ENCODE results near the gene RDH14.

DNA sequence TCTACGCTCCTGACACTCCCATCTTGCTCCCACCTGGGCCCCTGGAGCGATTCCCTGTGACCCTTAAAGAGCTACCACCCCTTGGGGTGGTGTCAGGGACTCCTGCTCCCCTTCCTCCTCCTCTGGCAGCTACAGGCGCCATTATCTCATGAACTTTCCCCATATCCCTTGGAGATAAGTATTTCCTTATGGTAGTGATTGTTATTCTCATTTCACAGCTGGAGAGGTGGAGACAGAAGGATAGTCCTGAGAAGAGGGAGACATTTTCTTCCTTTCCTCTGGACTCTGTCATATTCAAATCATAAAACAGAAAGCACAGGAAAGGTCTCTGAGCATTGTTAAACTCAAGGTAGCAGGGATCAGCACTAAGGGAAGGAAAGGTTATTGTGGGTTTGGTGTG, 34.6 kb downstream of the RDH14 start:
- TF ChIP-seq, protein P1, sequence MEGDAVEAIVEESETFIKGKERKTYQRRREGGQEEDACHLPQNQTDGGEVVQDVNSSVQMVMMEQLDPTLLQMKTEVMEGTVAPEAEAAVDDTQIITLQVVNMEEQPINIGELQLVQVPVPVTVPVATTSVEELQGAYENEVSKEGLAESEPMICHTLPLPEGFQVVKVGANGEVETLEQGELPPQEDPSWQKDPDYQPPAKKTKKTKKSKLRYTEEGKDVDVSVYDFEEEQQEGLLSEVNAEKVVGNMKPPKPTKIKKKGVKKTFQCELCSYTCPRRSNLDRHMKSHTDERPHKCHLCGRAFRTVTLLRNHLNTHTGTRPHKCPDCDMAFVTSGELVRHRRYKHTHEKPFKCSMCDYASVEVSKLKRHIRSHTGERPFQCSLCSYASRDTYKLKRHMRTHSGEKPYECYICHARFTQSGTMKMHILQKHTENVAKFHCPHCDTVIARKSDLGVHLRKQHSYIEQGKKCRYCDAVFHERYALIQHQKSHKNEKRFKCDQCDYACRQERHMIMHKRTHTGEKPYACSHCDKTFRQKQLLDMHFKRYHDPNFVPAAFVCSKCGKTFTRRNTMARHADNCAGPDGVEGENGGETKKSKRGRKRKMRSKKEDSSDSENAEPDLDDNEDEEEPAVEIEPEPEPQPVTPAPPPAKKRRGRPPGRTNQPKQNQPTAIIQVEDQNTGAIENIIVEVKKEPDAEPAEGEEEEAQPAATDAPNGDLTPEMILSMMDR (conservative IDR thresholded peaks at IDR 0.05; ENCODE audit: low read depth, low read length), result no peak
- TF ChIP-seq EZH2 (IDR thresholded peaks at IDR 0.05; ENCODE audit: borderline replicate concordance, low read depth, low read length, poor library complexity, severe bottlenecking), result no peak
